Measurements from ENCODE around the gene RGS7.

GRCh38 chr1:240765732-240766363 is 591.2 kb downstream of the RGS7 start:
- TF ChIP-seq CTCF (IDR thresholded peaks at IDR 0.05) (no peak), POLR2A (IDR thresholded peaks at IDR 0.05) (no peak)

Data from vagina (tissue), 2 donors.